Sigmoid colon (tissue), 4 donors: ENCODE results near the gene UTP15.

Experiments used
- CTCF ChIP-seq, 4 experiments: fragments of 450-650 bp in 3 of 4; fragments of 200-600 bp in 1 of 4; IDR thresholded peaks; one replicate each; pipeline ENCODE4 v1.5.1; 2016 to 2019; ENCODE audit warnings: antibody characterized with exemption in 4 of 4, mild to moderate bottlenecking in 3 of 4, moderate library complexity in 2 of 4
- POLR2A ChIP-seq, 2 donors: fragments of 450-650 bp; IDR thresholded peaks; one replicate each; pipeline ENCODE4 v1.6.1; 2016; ENCODE audit warnings: antibody characterized with exemption in 2 of 2, mild to moderate bottlenecking in 2 of 2, moderate library complexity in 2 of 2
- POLR2AphosphoS5 ChIP-seq, 4 donors: sonication (generic); formaldehyde crosslinking; IDR thresholded peaks; one replicate each; pipeline ENCODE4 v1.6.1; 2017; ENCODE audit warnings: antibody characterized with exemption in 4 of 4

DNA sequence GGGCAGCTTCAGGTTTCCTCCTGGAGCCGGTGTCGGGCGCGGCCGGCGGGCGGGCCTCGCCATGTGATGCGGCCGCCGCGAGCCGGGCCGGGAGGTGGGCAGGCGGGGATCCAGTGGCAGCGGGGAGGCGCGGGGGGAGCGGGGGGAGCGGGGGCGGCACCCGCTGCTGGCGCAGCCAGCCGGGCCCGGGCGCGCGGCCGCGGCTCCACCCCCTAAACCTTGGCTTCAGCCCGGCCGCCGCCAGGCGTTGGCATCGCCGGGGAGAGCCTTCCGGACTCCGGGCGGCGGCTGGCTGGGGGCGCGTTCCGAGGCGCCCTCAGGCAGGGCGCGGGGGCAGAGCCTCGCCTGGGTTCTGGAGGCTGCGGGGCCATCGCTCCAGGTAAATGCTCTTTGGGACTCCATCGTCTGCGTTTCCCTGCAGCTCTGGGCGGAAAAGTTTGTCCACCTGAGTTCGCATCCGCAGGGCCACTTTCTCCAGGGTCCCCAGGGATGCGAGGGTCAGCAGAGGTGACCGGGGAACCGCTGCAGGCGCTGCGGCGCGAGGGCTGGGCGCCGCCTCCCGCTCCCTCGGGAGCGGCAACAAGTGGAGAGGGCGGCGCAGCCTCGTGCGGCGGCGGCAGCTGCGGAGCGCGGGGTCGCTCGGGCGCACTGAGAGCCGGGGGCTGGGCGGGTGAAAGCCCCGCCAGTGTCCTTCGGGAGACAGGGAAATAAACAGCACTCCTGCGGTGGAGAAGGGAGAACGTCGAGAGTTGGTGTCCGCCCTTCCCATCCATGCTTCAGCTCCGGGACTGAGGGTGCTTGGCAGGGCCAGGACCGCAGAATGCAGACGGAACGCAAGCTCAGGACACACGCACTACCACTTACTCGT is 60.6 kb downstream of the UTP15 start, which contains the start of gene ARHGEF28:
- TF ChIP-seq CTCF (IDR thresholded peaks at IDR 0.05), result no peak
- TF ChIP-seq POLR2A (IDR thresholded peaks at IDR 0.05), result no peak
- TF ChIP-seq POLR2AphosphoS5 (IDR thresholded peaks at IDR 0.05), result peak in 1 of 4 donors; percentile 29
